Measurements from ENCODE around the gene NOC4L. TPM values are rescaled to one million over a fixed set of nuclear protein-coding genes. Genes with fewer than 3 reads are reported as not detected.
"Not testable (repeated sequence)": the region's sequence is repeated elsewhere in the genome, so short reads cannot be mapped to it uniquely, and the experiment has no call there.

NOC4L gene
- total RNA-seq (10 to 100 TPM; 20.7 to 21.6 TPM), total RNA-seq (14.8 to 19.9 reads per million in 2 donors)

- DNase-seq (peak; percentile 95 to 97 (median 95)), ATAC-seq (peak; percentile 93)
- peak within 1 kb of the TSS; percentile 96 for H3K4me3 Mint-ChIP-seq
- H3K4me1 Mint-ChIP-seq = peaks cover 24% of the 10 kb centered on the region
- peak within 1 kb of the TSS; percentile 94 for H3K27ac Mint-ChIP-seq
- H3K27me3 Mint-ChIP-seq = no peaks in the 10 kb centered on the region
- H3K9me3 ChIP-seq (ENCODE audit: control insufficient read depth, low read length, poor library complexity, severe bottlenecking) = no peaks in the 10 kb centered on the region
- peaks cover 3% of the 10 kb centered on the region for H3K36me3 Mint-ChIP-seq (ENCODE audit: low read depth)
Observed at GRCh38 chr12:132144115-132144809, at the start of gene NOC4L, which contains the start of gene DDX51. TSS of gene NOC4L (plus strand) at chr12:132144457. CDS start at chr12:132144489, 32 bp downstream. TSS of gene DDX51 (minus strand) at chr12:132144319. CDS start at chr12:132144296, 23 bp downstream.

- Mint-ChIP-seq H3K27me3 (no peaks in the 10 kb centered on the region), H3K36me3 (ENCODE audit: low read depth) (peaks cover 5% of the 10 kb centered on the region), H3K4me1 (peaks cover 4% of the 10 kb centered on the region), H3K27ac (peak overlapping the region; percentile 2), H3K4me3 (no peak overlapping the region)
- ATAC-seq (no peak), DNase-seq (no peak)
- no peaks in the 10 kb centered on the region for H3K9me3 ChIP-seq (ENCODE audit: control insufficient read depth, low read length, poor library complexity, severe bottlenecking)
Observed at GRCh38 chr12:132095520-132096409, 48.5 kb upstream of the NOC4L start.

DNA sequence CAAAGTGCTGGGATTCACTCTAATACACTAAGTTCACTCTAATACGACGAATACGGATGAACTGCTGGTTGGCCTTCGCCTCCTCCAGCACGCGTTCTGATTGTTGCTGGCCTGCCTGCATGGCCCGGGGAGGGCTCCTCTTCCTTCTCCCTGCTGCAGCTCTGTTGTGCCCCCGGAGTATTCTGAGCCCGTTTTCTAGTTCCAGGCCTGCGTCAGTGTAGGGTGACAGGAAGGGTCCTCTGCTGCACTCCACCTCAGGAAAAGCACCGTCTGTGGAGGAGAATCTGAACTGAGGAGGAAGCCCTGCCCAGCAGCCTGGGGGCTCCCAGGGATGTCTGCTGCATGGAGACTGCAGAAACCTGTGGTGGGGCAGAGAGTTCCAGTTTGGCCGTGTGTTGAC lies 44.5 kb upstream of the NOC4L start:
- no peaks in the 10 kb centered on the region for H3K9me3 ChIP-seq (ENCODE audit: control insufficient read depth, low read length, poor library complexity, severe bottlenecking)
- ATAC-seq = no peak
- Mint-ChIP-seq H3K4me3 (no peak overlapping the region), H3K27ac (peak overlapping the region; percentile 54), H3K36me3 (ENCODE audit: low read depth) (peaks cover 5% of the 10 kb centered on the region), H3K4me1 (peaks cover 3% of the 10 kb centered on the region), H3K27me3 (no peaks in the 10 kb centered on the region)
- no peak for DNase-seq

- H3K36me3 Mint-ChIP-seq (ENCODE audit: low read depth) = peaks cover 7% of the 10 kb centered on the region
- H3K27me3 Mint-ChIP-seq = no peaks in the 10 kb centered on the region
- no peak for DNase-seq
- no peak for ATAC-seq
- H3K4me1 Mint-ChIP-seq = peaks cover 4% of the 10 kb centered on the region
- no peak overlapping the region for H3K27ac Mint-ChIP-seq
- no peak overlapping the region for H3K4me3 Mint-ChIP-seq
- no peaks in the 10 kb centered on the region for H3K9me3 ChIP-seq (ENCODE audit: control insufficient read depth, low read length, poor library complexity, severe bottlenecking)
Observed at GRCh38 chr12:132100306-132101065, 43.8 kb upstream of the NOC4L start.

GRCh38 chr12:132102297-132102696 lies 42.0 kb upstream of the NOC4L start:
- no peaks in the 10 kb centered on the region for H3K9me3 ChIP-seq (ENCODE audit: control insufficient read depth, low read length, poor library complexity, severe bottlenecking)
- no peak overlapping the region for H3K4me3 Mint-ChIP-seq
- ATAC-seq = no peak
- H3K27ac Mint-ChIP-seq = peak overlapping the region; percentile 71
- peaks cover 4% of the 10 kb centered on the region for H3K4me1 Mint-ChIP-seq
- H3K27me3 Mint-ChIP-seq = no peaks in the 10 kb centered on the region
- no peak for DNase-seq
- H3K36me3 Mint-ChIP-seq (ENCODE audit: low read depth) = peaks cover 7% of the 10 kb centered on the region

- not testable (repeated sequence) for H3K4me1 Mint-ChIP-seq
Observed at GRCh38 chr12:132103072-132103471, 41.2 kb upstream of the NOC4L start.

DNA sequence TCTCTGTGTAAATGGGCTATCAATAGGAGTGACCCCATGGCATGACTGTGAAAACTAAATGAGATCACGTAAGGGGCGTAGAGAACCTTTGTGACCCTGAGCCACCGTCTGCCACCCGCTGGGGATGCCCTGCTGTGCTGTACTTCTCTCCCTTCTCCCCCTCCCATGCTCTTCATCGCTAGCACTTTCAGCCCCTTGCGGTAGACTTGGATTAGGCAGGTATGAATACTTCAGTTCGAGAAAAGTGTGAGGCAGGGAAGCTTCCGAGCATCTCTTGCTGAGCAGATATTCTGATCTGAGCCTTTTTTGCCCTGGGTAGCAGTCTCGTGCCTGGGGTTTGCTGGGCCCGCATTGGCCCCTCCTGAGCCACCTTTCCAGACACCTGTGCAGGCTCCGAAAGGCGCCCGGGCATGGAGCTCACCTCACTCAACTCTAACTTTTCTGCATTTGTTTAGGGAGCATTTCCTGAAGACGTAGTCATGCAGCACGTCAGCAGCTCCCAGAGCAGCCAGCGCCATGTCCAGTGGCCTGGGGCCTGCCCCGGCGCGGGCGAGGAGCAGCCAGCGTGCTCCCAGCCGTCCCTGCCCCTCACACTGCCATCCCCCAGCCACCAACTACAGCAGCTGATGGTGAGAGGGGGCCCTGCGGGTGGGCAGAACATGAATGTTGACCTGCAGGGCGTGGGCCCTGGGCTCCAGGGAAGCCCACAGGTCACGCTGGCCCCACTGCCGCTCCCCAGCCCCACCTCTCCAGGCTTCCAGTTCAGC lies 40.5 kb upstream of the NOC4L start:
- H3K9me3 ChIP-seq (ENCODE audit: control insufficient read depth, low read length, poor library complexity, severe bottlenecking) = no peaks in the 10 kb centered on the region
- peaks cover 4% of the 10 kb centered on the region for H3K4me1 Mint-ChIP-seq
- no peak overlapping the region for H3K4me3 Mint-ChIP-seq
- no peaks in the 10 kb centered on the region for H3K27me3 Mint-ChIP-seq
- no peak for ATAC-seq
- no peak overlapping the region for H3K27ac Mint-ChIP-seq
- H3K36me3 Mint-ChIP-seq (ENCODE audit: low read depth) = peaks cover 4% of the 10 kb centered on the region
- DNase-seq = no peak

More at GRCh38 chr12:132103072-132103471, 41.2 kb upstream of the NOC4L start:
- not testable (repeated sequence) for H3K27ac Mint-ChIP-seq; DNase-seq; H3K27me3 Mint-ChIP-seq; H3K9me3 ChIP-seq (ENCODE audit: control insufficient read depth, low read length, poor library complexity, severe bottlenecking); ATAC-seq; H3K4me3 Mint-ChIP-seq; H3K36me3 Mint-ChIP-seq (ENCODE audit: low read depth)

DNA sequence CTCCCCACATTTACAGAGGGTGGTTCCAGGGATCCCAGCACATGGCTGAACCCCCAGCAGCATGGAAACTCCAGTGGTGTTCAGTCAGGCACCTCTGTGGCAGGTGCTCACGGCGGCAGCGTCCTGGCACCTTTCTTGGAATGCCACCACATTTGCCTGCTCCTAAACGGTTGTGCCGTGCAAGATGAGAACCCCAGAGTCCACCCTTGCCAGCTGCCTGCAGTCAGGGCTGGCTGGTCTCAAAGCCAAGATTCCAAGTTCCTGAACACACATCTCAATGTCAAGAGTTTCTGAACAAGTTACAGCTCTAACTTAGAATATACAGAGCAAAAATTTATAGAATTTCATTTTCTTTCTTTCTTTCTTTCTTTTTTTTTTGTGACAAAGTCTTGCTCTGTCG lies 38.8 kb upstream of the NOC4L start:
- DNase-seq = no peak
- no peaks in the 10 kb centered on the region for H3K9me3 ChIP-seq (ENCODE audit: control insufficient read depth, low read length, poor library complexity, severe bottlenecking)
- Mint-ChIP-seq H3K36me3 (ENCODE audit: low read depth) (peaks cover 2% of the 10 kb centered on the region), H3K4me3 (no peak overlapping the region), H3K27ac (no peak overlapping the region), H3K4me1 (peaks cover 2% of the 10 kb centered on the region), H3K27me3 (no peaks in the 10 kb centered on the region)
- ATAC-seq = no peak

DNA sequence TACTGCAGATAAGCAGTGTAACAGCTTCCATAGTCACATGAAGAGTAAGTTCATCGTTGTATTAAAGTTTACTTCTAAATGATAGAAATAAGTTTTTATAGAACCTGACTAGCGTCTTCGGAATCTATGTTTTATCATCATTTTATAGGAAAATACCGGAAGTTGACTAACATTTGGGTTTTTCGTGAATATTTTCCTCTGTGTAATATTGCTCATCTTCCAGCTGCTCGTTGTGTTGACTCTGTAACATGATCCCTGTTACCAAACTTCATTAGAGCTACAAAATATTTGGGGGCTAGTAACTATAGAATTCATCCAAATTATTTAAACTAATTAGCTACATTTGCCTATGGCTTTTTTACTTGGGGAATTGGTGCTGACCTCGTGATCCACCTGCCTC lies 37.3 kb upstream of the NOC4L start:
- Mint-ChIP-seq H3K4me1 (peaks cover 2% of the 10 kb centered on the region), H3K27me3 (no peaks in the 10 kb centered on the region), H3K27ac (no peak overlapping the region), H3K4me3 (no peak overlapping the region), H3K36me3 (ENCODE audit: low read depth) (peaks cover 5% of the 10 kb centered on the region)
- H3K9me3 ChIP-seq (ENCODE audit: control insufficient read depth, low read length, poor library complexity, severe bottlenecking) = no peaks in the 10 kb centered on the region
- DNase-seq = no peak
- no peak for ATAC-seq

GRCh38 chr12:132108211-132108832 lies 35.9 kb upstream of the NOC4L start:
- no peak for ATAC-seq
- H3K9me3 ChIP-seq (ENCODE audit: control insufficient read depth, low read length, poor library complexity, severe bottlenecking) = no peaks in the 10 kb centered on the region
- Mint-ChIP-seq H3K36me3 (ENCODE audit: low read depth) (peaks cover 5% of the 10 kb centered on the region), H3K4me3 (no peak overlapping the region), H3K4me1 (peaks cover 2% of the 10 kb centered on the region), H3K27ac (peak overlapping the region; percentile 16), H3K27me3 (no peaks in the 10 kb centered on the region)
- no peak for DNase-seq

DNA sequence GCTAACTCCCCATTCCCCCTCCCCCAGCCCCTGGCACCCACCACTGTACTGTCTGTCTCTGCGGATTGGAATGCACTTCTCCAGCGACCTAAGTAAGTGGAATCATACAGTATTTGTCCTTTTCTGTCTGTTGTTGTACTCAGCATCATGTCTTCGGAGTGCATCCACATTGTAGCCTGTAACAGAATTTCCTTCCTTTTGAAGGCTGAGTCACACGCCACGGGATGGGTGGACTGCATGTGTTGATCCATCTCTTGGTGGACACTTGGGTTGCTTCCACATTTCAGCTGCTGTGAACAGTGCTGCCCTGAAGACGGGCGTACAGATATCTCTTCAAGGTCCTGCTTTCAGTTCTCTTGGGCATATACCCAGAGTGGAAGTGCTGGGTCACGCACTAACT lies 34.5 kb upstream of the NOC4L start:
- Mint-ChIP-seq H3K27ac (no peak overlapping the region), H3K4me1 (peaks cover 2% of the 10 kb centered on the region), H3K36me3 (ENCODE audit: low read depth) (peaks cover 5% of the 10 kb centered on the region), H3K27me3 (no peaks in the 10 kb centered on the region), H3K4me3 (no peak overlapping the region)
- ATAC-seq (no peak), DNase-seq (no peak)
- H3K9me3 ChIP-seq (ENCODE audit: control insufficient read depth, low read length, poor library complexity, severe bottlenecking) = no peaks in the 10 kb centered on the region

DNA sequence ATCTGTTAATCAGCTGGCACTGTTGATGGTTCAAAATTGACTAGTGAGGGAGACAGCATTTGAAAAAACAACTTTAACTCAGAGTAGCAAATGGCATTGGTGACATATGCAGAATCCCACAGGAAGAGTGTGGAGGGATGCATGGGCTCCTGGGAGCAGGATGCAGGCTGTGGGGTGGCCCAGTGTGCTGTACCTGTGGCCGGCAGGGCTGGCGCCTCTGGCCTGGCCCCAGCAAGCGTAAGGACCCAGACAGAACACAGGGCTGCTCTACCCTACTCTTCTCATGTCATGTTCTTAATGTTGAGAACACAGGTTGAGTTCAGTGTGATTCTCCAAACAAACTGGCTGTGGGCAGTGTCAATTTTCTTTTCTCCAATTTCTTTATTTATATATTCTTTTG lies 33.6 kb upstream of the NOC4L start:
- Mint-ChIP-seq H3K27ac (no peak overlapping the region), H3K4me1 (no peaks in the 10 kb centered on the region), H3K36me3 (ENCODE audit: low read depth) (peaks cover 4% of the 10 kb centered on the region), H3K4me3 (no peak overlapping the region), H3K27me3 (no peaks in the 10 kb centered on the region)
- H3K9me3 ChIP-seq (ENCODE audit: control insufficient read depth, low read length, poor library complexity, severe bottlenecking) = no peaks in the 10 kb centered on the region
- ATAC-seq (no peak), DNase-seq (no peak)

Measured in T-helper 17 cell (primary cell).